Myocyte (in vitro differentiated cells): Measurements from ENCODE around the gene POU6F2. TPM values are rescaled to one million over a fixed set of nuclear protein-coding genes. Genes with fewer than 3 reads are reported as not detected.
A peak's percentile ranks its signal among the peaks of the same experiment; 100 is the strongest.

Experiments used
- DNase-seq: peaks from one replicate; pipeline ENCODE4 v3.0.0-alpha.2; 2012; ENCODE audit warnings: low read depth
- total RNA-seq: library from RNA; depleted of rRNA; stranded (reverse); fragments of >200 nt; gene quantifications from 2 replicates; pipeline ENCODE4 v1.2.3, GENCODE V29; 2014

The POU6F2 gene
- total RNA-seq, 1 donor from 2014 or later = 0.11 TPM

DNA sequence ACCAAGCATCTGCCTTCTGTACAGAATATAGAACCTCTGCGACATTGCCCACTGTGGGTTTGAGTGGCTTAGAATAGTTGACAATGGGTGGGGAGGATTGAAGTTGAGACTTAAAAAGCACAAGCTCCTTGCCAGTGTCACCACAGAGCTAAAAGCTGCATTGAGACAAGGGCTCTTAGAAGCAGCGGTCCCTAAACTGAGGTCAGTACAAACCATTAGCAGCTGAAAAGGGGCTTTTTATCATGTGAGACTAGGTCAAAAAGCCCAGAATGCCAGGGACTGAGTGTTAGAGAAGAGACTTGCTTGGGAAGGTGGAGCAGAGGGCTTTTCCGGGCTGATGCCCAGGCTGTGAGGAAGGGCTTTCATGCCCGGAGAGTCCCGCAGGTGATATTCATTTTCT, 91.3 kb downstream of the POU6F2 start:
- DNase-seq = no peak

DNA sequence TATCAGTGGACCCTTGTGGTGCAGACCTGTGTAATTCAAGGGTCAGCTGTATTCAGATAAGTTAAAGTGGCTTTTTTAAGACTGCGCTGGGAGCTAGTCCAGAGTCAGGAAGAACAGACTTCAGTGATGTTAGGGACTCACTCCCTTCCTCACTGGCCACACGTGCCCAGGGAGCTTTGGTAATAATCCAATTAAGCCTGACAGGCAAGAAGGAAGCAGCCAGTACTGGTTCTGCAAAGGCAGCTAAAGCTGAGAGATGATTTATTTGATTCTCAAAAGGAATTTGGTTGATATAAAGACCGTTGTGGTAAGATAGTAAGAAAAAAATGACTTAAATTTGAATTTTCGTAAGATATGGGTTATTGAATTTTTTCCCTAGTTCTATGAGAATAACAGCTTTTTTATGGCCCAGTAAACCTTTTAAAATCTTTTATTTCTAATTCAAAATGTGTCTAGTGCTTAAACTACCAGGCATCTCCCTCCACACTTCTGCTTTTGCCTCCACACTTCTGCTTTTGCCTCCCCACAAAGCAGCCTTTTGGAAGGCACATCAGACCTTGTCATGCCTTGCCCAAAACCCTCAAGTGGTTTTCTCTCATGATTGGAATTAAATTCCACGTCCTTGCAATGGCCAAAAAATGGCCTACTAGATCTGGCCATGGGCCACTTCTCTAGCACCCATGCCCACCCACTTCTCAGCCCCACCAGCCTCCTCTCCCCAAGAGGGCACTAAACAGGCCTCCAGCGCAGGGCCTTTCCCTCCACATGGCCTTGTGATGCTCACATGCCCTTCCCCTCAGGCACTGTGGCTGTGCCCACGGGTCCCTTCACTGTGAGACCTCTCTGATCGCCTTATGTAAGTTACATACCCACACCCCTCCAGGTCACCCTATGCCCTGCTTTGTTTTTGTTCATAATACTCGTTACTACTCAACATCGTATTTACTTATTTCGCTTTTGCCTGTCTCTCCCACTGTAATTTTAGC, 92.5 kb downstream of the POU6F2 start:
- DNase-seq = no peak

DNA sequence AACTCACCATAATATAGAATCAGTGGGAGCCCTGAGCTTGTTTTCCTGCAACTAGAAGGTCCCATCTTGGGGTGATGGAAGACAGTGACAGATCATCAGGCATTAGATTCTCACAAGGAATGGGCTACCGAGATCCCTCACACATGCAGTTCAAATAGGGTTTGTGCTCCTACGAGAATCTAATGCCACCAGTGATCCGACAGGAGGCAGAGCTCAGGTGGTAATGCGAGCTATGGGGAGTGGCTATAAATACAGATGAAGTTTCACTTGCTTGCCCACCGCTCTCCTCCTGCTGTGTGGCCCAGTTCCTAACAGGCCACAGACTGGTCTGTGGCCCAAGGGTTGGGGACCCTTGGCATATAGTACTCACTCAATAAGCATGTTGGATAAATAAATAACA, 93.4 kb downstream of the POU6F2 start:
- DNase-seq = no peak

DNA sequence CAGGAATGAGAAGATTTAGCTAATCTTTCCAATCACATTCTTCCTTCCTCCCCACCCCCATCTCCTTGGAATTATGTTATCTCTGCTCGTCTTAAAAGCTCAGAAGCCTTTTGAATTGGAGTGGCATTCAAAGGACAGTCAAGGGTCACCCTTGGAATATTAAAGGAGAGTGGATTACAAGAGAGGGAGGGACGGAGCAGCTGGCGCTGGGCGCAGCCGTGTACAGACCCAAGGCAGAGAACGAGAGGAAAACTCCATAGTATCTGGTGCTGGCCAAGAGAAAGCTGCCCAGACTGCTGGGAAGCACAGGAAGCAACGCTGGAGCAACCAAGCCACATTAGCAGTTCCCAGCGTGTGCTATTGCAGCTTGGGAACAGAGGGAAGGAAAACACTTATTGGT, 95.7 kb downstream of the POU6F2 start:
- peak; percentile 18 for DNase-seq

DNA sequence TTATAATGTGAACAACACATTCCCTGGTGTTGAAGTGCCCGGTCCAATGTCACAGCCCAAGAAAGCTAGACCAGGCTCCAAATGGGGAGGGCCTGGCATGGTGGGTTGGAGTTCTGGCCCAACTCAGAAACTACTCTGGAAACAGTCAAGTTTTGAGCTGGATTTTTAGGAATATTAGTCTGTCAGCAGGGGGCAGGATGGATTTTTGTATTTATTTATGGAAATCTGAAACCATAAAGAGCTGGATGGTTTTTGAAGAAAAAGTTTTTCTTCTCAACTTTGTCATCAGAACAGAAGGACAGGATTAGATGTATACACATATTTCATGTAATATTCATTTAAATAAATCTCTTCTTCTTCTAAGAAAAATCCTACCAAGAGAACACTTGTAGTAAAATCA, 97.5 kb downstream of the POU6F2 start:
- DNase-seq = no peak

DNA sequence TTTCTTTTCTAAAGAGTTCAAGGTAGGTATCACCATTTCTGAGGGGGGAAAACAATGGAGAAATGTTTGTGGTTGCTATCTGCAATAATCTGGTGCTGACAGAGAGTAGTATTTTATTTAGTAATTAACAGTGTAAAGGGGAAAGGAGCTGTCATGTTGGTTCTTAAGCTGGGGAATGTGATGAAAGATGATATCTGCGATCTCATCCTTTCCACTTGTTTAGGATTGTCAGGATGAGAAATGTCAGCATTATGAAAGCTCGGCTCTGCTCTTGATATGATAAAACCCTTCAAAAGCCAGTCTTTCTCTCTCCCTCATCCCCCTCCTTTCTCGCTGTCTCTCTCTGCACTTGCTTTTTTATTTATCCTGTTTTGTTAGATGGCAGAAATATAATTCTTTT, 106.1 kb downstream of the POU6F2 start:
- no peak for DNase-seq

DNA sequence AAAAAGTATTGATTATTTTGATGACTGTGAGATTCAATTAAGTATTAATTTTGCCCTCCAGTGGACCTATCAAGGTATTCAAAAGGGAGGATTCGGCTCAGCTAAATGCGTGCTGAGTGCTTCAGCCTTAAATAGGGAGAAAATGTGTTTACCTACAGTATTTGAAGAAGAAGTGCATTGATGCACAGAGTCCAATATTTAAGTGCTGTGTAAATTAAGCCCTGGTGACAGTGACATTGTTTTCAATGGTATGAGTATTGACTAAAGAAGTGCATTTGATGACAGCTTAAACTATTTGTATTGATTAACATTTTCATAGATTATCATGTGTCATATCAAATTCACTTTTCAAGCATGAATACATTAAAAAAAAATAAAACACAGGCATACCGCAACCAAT, 106.6 kb downstream of the POU6F2 start:
- no peak for DNase-seq

DNA sequence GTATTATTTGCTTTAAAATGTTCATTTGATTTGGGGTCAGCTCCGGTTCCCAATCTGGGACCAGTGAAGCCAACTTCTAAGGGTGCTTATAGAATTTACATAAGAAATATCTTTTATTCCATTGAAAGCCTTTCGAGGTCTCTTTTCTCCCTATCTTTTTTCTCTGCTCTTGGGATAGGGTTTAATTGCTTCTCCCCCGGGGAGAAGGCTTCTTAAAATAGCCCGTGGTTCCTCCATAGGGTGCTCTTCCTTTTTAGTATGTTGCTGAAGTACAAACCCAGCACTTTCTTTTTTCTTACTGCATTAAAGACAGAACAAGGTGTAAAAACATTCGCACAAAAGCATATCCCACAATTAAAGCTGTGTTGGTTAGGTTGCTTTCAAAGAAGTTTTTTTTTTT, 107.5 kb downstream of the POU6F2 start:
- no peak for DNase-seq

DNA sequence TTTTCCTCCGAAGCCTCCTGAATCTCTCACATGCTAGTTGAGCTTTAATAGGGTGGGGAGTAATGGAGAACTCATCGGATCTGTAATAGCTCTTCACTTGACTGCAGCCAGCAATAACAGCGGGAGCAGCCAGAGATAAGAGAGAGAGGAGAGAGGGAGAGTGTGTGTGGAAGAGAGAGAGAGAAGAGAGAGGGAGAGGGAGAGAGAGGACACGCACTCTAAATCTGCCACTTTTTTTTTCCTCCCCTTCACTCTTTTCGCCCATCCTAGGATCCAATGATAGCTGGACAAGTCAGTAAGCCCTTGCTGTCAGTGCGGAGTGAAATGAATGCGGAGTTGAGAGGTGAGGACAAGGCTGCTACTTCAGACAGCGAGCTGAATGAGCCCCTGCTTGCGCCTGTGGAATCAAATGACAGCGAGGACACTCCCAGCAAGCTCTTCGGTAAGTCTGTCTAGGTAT, 107.9 kb downstream of the POU6F2 start:
- peak; percentile 26 for DNase-seq

DNA sequence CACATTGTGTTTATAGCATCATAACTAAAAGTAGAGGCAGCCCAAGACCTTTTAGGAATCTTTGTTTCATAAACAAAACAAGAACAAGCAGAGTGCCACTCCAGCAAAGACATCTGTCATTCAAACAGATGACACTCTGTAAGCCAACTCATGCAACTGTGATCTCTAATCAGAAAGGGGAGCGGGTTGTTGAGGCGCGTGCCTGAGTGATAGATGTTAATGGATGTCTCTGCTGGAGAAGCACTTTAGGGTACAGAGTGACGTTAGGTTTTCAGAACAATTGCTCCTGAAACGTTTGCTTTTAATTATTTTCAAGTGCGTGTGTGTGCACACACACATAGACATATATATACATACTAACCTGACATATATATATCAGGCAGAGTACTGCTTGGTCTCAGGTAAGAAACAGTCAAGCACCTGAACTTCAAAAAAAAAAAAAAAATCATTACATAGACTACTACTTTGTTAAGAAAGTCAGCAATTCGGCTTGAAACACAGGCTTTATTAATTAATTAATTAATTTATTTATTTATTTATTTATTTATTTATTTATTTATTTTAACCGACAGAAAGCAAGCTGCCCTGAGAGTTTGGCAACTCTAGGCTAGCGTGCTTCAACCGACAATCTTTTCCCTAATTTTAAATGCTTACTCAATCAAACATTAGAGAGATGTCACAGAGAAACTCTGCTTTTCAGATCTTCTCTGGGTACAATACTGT, 109.1 kb downstream of the POU6F2 start:
- DNase-seq = no peak

DNA sequence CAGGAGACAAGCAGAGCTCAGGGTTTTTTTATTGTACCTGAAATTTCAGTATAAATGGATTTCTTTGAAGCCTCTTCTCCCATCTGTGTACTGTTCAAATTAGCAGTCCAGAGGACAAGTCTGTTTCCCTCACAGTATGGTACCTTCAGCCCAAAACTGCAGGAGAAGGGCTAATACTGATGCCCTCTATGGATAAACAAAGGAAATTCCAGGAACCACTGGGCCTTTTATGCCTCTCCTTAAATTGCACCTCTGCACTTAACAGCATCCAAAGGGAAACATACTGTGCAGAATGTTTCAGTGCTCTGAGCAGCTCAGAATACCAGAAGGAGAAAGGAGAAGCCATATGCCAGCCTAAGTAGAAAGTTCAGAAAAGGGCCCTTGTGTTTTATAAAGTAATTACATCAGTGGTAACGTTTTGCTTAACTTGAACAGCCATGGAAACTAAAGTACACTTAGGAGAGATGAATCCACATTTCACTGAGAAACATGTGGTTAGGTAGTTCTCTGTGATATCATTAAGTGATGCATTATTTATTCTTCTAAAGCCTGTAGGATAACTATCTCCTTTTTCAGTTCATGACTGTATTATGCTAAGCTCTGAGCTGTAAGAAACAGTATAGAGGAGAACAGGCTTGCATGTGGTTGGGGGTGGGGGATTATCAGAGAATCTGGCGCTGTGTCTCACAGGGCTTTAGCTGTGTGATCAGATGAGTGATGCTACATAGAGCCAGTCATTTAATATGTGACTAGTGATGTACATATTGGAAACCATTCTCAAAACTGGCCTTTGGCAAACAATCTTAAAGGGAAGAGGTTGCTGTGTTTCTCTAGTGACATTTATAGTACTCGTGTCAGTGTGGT, 111.3 kb downstream of the POU6F2 start:
- no peak for DNase-seq

DNA sequence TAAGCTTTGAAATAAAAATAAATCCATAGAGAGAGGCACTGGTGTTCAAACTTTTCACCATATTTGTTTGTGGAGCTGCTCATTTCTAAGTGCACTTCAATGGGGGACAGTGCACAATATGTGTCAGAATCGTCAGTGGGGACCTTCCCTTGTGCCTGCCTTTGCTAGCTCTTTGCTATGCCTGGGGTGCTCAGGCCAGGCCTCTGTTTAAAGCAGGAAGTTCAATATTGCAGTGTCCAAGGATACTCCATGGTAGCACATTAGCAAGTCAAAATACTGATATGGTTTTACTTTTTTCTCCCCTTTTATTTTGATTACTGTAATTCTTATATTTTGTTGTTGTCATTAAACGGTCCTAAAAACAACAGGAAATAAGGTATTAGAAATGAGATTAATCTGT, 113.4 kb downstream of the POU6F2 start:
- no peak for DNase-seq

DNA sequence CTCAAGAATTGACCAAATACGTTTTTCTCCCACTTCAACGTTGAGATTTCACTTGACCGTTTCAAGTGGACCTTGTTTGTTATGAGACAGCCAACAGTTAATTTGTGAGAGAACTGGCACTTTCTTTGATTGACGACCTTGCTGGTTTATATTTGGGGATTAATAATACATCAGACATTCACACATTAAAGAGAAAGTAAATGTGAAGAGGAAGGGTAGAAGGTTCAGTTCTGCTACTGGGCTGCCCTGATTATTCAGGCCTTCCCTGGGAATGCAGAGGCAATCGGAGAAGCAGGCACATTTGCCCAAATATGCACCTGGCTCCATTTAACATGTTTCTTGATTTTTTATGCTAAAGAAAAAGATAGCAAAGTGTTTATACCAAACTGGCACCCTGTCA, 114.1 kb downstream of the POU6F2 start:
- no peak for DNase-seq

DNA sequence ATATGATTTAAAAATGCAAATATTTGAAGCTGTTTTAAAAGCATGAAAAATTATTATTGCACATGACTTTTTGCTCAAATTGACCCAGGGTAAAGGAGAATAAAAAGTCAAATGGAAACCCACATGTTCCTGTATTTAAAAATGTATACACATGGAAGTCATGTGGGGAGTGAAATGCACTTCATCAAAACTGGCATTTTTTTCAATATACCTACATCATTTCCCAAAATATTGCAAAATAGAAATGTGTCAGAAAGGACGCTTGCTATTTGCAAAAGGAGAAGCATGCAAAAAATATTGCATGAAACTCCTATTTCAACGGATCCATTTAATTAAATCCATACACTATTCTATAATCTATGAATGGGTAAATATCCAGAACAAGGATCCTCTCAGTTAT, 117.0 kb downstream of the POU6F2 start:
- no peak for DNase-seq

DNA sequence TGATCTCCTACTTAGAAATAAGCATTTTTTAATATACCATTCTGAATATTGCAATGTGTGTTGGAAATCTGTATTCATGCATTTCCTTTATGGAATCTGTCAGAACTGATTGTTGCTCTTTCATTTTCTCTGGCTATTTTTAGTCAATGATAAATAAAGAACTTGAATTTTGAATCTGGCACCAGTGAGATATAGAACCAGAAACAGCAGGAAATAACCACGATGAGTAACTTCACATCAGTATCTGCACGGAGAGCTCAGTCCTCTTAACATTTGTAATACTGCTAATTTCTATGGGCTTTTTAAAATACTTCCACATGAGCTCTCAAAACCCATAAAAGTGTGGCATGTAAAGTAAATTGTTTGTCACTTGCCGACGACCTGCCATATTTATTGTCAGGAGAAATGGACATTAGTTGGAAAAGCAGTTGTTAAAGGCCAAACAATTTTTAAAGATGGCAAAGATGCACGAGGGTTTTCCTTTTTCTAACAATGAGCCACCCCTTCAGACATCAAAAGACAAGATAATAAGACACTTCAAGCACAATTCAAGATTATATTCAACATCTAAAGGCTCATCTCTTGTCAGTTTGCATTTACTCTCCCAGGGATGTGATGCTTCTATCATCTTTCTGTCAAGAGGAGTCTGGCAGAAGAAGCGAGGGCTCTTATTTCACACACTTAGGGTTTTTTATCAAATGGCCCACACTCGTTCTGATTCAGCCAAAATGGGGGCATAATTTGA, 118.3 kb downstream of the POU6F2 start:
- no peak for DNase-seq

DNA sequence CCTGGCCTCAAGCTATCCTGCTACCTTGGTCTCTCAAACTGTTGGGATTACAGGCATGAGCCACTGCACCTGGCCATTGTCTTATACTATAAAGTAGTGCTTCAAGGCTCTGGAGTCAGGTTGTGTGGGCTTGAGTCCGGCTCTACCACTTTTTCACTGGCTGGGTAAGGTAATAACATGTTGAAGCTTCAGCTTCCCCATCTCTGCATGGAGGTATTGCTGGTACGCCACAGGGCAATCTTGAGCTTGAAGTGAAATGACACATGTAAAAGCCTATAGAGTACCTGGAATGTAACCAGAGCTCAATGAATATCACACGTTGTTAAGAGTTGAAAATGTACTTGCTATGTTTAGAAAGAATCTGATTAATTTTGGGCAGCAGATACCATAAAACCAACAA, 120.8 kb downstream of the POU6F2 start:
- DNase-seq = no peak

DNA sequence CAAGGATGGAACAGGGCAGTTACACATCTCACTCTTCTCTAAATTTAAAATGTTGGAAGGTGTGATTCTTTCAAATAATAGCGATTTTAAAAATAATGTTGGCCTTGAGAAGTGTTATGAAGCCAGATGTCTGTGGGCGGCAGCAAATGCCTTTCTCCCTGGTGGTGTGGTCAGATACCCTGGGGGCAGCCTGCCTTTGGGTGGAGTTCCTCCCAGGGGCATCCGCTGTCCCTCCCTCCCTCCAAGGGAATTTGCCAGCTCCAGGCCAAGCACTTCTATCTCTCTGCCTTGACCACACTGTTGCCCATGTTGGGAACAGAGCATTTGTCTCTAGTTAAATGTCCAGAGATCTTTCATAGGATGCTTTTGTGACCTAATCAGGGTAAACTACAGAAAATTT, 121.4 kb downstream of the POU6F2 start:
- DNase-seq = peak; percentile 40

DNA sequence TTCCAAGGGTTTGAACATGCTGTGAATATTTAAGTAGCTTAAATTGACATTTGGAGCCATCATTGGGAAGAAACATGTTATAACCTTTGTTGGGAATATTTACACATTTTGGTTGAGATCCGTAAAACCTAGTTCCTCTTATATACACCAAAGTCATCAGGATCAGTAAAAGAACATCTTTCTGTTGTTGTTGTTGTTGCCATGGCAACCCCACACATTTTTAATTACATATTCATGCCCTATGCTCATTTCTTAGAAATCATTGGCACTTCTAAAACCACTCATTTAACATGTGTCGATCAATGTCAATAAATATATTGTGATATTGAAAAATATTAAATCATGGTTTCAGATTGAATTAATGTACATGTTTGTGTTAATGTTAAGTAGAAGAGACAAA, 122.6 kb downstream of the POU6F2 start:
- DNase-seq = no peak

DNA sequence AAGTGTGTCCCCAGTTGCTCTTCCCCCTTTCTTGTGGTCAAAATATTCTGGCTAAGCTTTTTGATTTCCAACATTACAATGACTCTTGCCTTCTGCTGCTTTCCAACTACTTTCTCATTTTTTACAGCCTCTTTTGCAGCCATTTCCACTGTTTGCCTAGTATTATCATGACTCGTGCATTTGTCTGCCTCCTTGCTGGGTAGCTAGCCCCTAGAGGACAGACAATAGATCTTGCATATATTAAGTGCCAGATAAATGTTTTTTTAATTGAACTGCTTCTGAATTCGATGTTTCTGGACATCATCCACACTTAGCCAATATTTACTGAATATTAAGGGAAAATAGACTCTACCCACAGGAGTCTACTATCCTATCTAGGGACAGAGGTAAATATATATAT, 124.5 kb downstream of the POU6F2 start:
- no peak for DNase-seq

DNA sequence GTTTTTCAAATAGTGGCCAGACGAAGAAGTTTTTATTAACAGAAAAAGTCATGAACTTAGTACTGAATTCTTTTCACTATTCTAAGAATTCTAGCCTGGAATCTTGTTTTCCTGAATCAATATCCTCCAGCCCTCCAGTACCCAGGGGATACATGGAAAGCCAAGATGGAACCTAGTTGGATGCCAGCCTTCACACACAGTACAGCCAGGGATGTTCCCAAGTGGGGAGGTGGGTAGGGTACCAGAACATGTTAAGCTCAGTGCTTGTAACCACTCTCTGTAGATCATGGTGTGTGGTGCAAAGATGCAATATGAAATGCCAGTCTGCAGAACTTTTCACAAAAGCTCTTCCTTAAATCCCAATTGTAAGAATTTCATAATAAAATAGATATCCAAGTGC, 128.0 kb downstream of the POU6F2 start:
- no peak for DNase-seq

DNA sequence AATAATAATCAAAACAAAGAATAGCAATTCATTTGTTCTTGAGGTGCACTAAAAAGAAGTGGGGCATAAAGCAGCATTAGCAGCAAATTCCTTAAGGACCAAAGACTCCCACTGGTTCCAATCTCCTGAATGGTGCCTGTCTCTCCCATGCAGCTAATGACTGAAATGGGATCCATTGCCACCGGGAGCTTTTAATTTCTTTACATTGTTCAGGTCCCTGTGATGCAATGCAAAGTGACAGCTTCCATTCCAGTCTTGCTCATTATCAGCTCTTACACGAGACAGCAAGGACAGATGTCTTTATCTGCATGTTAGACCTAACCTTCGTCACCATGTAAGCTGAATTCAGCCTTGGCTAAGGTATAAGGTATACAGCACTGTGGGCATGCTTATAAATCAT, 148.1 kb downstream of the POU6F2 start:
- no peak for DNase-seq
